Measurements from ENCODE around the gene RFX2.

Gene RFX2

DNA sequence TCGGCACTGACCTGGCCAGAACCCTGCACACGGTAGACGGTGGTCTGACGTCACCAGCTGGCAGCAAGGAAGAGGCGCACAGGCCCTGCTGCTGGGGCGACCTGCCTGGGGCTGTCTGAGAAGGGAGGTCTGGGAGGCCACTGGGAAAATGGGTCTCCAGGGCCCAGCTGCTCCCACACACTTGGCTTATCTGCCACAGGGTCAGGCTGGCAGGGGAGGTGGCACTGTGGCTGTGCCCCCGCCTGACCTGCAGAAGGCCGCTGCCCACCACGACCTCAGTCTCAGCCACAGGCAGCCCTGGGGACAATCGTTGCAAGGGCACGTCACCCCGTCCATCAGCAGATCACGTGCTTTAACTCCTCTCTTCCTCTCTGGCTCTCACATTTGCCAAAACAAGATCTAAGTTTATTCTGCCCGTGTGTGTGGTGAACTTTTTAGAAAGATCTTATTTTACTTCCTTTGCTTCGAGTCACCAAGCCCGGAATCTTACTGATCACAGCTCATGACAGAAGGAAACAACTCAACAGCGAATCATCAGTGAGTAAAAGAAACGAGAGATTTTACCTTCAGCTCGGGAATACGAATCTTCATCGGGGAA lies 87.1 kb downstream of the RFX2 start:
- H3K4me1 ChIP-seq (ENCODE audit: insufficient read depth, low read length), result no peaks in the 10 kb centered on the region
- no peak overlapping the region for H3K9ac ChIP-seq (ENCODE audit: low read depth, low read length)
- H3K36me3 ChIP-seq (ENCODE audit: insufficient read depth, low read depth, low read length), result no peaks in the 10 kb centered on the region
- no peak overlapping the region for H3K27ac ChIP-seq (ENCODE audit: low read length)
- no peaks in the 10 kb centered on the region for H3K9me3 ChIP-seq (ENCODE audit: insufficient read depth, low read depth, low read length)
- H3K4me3 ChIP-seq (ENCODE audit: low read length), result no peak overlapping the region
- peaks cover 10% of the 10 kb centered on the region; the same call in 1 of the 2 replicates for H3K27me3 ChIP-seq (ENCODE audit: insufficient read depth, low read length)

DNA sequence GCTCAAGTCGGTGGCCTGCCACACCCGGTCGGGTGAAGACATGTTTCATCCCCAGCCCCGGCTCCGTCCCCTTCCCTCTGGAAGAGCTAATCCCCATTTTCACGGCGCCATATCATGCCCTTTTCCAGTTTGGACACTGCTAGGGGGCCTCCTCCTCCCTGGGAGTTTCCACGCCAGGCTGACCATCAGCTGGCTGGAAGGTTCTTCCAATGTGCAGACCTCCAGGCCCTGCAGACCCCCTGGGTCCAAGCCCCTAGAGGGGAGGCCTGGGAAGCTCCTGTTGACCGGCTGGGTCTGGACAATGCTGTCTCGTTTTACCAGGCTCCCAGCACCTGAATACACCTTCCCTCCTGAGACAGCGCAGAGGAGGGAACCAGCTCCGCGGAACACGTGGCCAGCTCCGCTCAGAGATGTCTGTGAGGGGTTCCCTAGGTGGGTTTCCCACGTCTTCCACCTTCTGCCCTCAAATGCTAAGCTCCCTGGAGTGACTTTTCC lies 87.7 kb downstream of the RFX2 start:
- H3K4me3 ChIP-seq (ENCODE audit: low read length), result no peak overlapping the region
- peaks cover 10% of the 10 kb centered on the region; the same call in 1 of the 2 replicates for H3K27me3 ChIP-seq (ENCODE audit: insufficient read depth, low read length)
- no peaks in the 10 kb centered on the region for H3K4me1 ChIP-seq (ENCODE audit: insufficient read depth, low read length)
- H3K36me3 ChIP-seq (ENCODE audit: insufficient read depth, low read depth, low read length), result no peaks in the 10 kb centered on the region
- H3K27ac ChIP-seq (ENCODE audit: low read length), result no peak overlapping the region
- H3K9me3 ChIP-seq (ENCODE audit: insufficient read depth, low read depth, low read length), result no peaks in the 10 kb centered on the region
- H3K9ac ChIP-seq (ENCODE audit: low read depth, low read length), result no peak overlapping the region

DNA sequence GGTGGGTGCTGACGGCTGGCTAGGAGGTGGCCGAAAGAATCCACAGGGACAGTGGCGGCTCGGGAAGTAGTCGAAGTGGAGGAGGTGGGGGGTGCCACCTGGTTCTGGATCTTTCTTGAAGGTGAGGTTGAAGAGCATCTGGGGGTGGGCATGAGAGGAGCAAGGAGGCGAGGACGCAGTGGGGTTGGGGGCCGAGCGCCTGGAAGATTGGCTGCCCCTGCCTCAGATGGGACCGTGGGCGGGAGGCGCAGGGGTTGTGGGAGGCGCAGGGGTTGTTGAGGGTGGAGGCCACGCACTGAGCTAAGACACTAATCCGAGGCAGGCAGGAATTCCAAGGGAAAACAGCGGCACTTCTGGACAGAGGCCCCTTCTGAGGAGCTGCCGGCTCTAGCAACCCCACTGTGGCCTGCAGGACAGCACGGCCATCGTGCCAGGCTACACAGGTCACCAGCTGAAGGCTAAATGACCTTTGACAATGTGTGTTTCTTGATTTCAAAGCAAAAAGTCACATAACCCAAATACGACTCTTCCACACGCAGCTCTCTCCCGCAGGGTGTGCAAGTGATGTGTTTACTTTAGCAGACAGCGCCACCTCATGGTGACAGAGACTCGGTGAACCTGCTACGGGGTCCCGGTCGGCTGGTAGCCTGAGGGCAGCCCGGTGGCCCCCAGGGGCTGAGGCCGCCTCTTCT lies 88.3 kb downstream of the RFX2 start:
- Histone ChIP-seq H3K4me3 (ENCODE audit: low read length) (no peak overlapping the region), H3K36me3 (ENCODE audit: insufficient read depth, low read depth, low read length) (no peaks in the 10 kb centered on the region), H3K27me3 (ENCODE audit: insufficient read depth, low read length) (peaks cover 10% of the 10 kb centered on the region; the same call in 1 of the 2 replicates), H3K4me1 (ENCODE audit: insufficient read depth, low read length) (no peaks in the 10 kb centered on the region), H3K9ac (ENCODE audit: low read depth, low read length) (no peak overlapping the region), H3K9me3 (ENCODE audit: insufficient read depth, low read depth, low read length) (no peaks in the 10 kb centered on the region), H3K27ac (ENCODE audit: low read length) (no peak overlapping the region)

DNA sequence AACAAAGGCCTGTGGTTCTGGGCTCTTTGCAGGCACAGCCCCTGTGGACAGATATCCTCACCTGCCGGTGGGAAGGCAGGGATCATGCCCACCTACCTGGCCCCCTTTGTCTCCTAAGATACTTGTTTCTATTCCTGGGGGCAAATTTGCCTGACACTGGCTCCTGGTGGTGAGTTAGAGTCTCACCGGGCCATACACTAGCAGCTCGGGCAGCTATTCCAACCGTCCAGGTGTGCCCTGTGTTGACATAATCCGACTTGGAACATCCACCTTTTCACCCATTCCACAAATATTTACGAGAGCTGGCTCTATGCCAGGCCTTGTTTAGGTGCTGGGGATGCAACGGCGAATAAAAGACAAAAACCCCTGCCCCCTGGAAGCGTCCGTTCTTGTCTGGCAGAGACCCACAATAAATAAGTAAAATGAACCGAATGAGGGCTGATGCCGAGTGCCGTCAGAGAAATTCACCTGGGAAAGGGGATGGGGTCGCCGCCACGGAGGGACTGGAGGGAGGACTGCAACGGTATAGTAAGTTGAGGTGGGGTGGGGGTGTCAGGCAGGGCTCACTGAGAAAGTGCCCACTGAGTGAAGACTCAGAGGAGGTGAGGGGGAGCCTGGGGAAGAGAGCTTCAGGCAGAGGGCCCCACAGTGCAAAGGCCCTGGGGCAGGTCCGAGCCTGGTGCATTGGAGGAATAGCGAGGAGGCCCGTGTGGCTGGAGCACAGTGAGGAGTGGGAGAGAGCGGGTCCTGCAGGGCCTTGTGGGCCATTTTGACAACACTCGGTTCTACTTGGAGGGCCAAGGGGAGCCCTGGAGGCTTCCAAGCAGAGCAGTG lies 89.1 kb downstream of the RFX2 start:
- Histone ChIP-seq H3K9ac (ENCODE audit: low read depth, low read length) (no peak overlapping the region), H3K27me3 (ENCODE audit: insufficient read depth, low read length) (peaks cover 10% of the 10 kb centered on the region; the same call in 1 of the 2 replicates), H3K27ac (ENCODE audit: low read length) (no peak overlapping the region)

DNA sequence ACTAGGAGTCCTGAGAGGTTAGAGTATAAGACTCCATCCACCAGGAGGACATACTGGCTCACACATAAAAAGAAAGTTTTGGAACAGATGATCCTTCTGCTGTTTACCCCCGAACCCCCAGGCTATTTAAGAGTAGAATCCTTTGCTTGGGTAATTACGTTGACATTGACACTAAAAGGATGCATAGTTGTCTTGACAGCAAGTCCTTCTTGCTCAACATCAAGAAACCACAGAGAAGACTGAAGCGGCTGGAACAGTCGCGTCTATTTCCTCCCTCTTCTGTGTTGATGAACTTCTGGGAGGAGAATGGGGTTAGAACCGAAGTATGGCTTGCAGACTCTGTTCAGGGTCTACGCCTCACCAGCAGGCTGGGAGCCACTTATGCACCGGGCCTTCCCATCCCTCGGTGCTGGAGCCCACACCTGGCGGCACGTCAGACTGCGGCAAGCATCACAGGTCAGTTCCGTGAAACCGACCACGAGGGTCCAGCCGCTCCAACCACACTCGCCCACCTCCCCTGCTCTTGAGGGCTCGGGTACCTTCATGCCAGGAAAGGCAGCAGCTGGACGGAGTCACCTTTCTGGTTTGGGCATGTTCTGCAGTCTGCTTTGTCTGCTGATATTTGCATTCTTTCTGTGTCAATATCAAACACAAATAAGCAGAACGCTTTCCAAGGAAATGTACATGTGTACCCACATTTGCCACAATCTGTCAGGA lies 90.0 kb downstream of the RFX2 start:
- Histone ChIP-seq H3K9ac (ENCODE audit: low read depth, low read length) (no peak overlapping the region), H3K36me3 (ENCODE audit: insufficient read depth, low read depth, low read length) (no peaks in the 10 kb centered on the region), H3K27ac (ENCODE audit: low read length) (no peak overlapping the region), H3K4me1 (ENCODE audit: insufficient read depth, low read length) (no peaks in the 10 kb centered on the region), H3K9me3 (ENCODE audit: insufficient read depth, low read depth, low read length) (no peaks in the 10 kb centered on the region), H3K4me3 (ENCODE audit: low read length) (no peak overlapping the region), H3K27me3 (ENCODE audit: insufficient read depth, low read length) (peaks cover 10% of the 10 kb centered on the region; the same call in 1 of the 2 replicates)

More for the DNA sequence above, 89.1 kb downstream of the RFX2 start:
- Histone ChIP-seq H3K36me3 (ENCODE audit: insufficient read depth, low read depth, low read length) (no peaks in the 10 kb centered on the region), H3K4me3 (ENCODE audit: low read length) (no peak overlapping the region), H3K4me1 (ENCODE audit: insufficient read depth, low read length) (no peaks in the 10 kb centered on the region), H3K9me3 (ENCODE audit: insufficient read depth, low read depth, low read length) (no peaks in the 10 kb centered on the region)

DNA sequence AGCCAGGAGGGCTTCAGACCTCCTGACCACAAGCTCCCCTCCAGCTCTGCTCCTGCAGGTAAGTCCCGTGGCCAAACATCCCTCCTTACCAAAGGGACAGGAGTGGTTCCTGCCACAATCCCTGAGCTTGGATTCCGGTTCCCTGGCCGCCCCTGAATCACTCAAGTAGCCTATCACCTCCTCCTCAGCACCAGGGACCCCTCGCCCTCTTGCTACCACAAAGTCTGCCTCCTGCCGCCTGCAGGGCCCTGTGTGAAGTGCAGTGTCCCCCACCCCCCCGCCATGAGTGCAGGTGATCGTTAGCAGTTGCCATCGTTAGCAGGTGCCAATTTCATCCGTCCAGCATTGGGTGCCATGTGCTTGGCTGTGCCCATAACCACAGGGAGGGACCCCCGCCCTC lies 91.5 kb downstream of the RFX2 start:
- Histone ChIP-seq H3K4me3 (ENCODE audit: low read length) (no peak overlapping the region), H3K9me3 (ENCODE audit: insufficient read depth, low read depth, low read length) (no peaks in the 10 kb centered on the region), H3K27me3 (ENCODE audit: insufficient read depth, low read length) (peaks cover 10% of the 10 kb centered on the region; the same call in 1 of the 2 replicates), H3K9ac (ENCODE audit: low read depth, low read length) (no peak overlapping the region), H3K4me1 (ENCODE audit: insufficient read depth, low read length) (no peaks in the 10 kb centered on the region), H3K27ac (ENCODE audit: low read length) (no peak overlapping the region), H3K36me3 (ENCODE audit: insufficient read depth, low read depth, low read length) (no peaks in the 10 kb centered on the region)

DNA sequence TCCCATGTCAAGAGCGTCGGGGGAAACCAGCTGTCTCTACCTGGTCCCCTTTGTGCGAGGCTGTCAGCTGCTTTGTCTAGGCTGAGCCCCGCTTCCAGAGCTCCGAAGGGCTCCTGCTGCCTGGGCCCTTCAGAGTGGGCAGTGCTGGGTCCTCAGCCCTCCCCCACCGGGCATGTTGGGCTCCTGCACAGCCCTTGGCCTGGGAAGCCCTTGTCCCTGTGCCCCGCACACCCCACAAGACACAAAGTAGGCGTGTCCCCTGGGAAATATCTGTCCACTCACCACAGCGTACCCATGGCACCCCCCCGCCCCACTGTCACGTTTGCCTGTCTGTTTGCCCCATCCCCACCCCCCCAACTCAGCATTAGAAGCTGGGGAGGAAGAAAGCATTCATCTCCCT lies 92.7 kb downstream of the RFX2 start:
- Histone ChIP-seq H3K36me3 (ENCODE audit: insufficient read depth, low read depth, low read length) (no peaks in the 10 kb centered on the region), H3K27me3 (ENCODE audit: insufficient read depth, low read length) (peaks cover 6% of the 10 kb centered on the region; the same call in 1 of the 2 replicates), H3K4me1 (ENCODE audit: insufficient read depth, low read length) (no peaks in the 10 kb centered on the region), H3K4me3 (ENCODE audit: low read length) (no peak overlapping the region), H3K9me3 (ENCODE audit: insufficient read depth, low read depth, low read length) (no peaks in the 10 kb centered on the region), H3K27ac (ENCODE audit: low read length) (no peak overlapping the region), H3K9ac (ENCODE audit: low read depth, low read length) (no peak overlapping the region)

DNA sequence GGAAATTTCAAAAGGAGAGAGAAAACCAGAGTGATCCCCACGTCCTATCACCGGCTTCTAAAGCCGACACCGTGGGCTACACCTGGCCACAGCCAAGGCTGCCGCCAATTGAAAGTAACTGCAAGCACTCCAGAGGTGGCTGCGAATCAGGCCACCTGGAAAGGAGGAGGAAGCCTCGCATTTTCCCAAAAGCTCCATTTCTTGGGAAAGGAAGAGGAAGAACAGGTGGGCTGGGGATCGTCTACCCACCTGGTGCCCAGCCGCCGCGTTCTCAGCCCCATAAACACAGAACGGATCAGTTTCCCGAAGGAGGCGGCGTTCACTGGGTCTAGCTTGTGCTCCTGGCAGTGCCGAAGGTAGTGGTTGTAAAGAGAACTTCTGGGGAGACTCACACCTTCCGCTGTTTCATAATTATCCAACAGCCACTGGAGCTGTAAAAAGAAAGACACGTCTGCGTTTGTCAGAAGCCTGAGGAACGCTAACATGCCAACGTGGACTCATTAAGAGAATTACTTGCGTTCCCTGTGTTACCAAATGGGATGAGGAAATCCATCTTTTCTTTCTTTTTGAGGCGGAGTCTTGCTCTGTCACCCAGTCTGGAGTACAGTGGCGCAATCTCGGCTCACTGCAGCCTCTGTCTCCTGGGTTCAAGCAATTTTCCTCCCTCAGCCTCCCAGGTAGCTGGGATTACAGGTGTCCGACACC lies 94.3 kb downstream of the RFX2 start:
- no peaks in the 10 kb centered on the region; the same call in 1 of the 2 replicates for H3K27me3 ChIP-seq (ENCODE audit: insufficient read depth, low read length)

DNA sequence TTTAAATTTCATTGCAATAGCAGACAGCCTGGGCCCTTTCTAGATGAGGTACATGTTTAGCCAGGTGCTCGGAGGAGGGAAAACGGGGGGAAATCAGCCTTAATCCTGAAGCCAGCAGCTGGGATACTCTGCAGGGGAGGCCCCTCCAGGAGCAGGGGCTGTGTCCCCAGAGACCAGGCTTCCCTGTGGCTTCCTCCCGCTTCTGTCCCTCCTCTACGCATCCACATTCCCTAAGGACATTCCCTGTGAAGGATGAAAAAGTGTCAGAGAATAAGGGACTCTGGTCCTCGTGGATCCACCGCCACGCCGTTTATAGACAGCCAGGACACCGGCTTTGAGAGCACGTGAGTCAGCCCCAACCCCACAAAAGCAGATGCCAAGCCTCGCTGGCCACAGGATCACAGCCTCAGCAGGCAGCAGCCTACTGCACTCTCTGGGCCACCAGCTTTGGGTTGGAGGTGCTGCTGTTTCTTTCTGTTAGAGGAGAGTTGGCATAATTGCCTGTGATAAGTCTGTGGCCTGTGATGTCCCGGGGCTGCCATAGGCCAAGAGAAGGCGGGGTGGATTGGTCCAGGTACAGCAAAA lies 95.7 kb downstream of the RFX2 start:
- no peak overlapping the region for H3K9ac ChIP-seq (ENCODE audit: low read depth, low read length)

More for the DNA sequence above, 94.3 kb downstream of the RFX2 start:
- Histone ChIP-seq H3K9ac (ENCODE audit: low read depth, low read length) (no peak overlapping the region), H3K36me3 (ENCODE audit: insufficient read depth, low read depth, low read length) (no peaks in the 10 kb centered on the region), H3K4me3 (ENCODE audit: low read length) (no peak overlapping the region), H3K4me1 (ENCODE audit: insufficient read depth, low read length) (no peaks in the 10 kb centered on the region), H3K9me3 (ENCODE audit: insufficient read depth, low read depth, low read length) (no peaks in the 10 kb centered on the region), H3K27ac (ENCODE audit: low read length) (no peak overlapping the region)

DNA sequence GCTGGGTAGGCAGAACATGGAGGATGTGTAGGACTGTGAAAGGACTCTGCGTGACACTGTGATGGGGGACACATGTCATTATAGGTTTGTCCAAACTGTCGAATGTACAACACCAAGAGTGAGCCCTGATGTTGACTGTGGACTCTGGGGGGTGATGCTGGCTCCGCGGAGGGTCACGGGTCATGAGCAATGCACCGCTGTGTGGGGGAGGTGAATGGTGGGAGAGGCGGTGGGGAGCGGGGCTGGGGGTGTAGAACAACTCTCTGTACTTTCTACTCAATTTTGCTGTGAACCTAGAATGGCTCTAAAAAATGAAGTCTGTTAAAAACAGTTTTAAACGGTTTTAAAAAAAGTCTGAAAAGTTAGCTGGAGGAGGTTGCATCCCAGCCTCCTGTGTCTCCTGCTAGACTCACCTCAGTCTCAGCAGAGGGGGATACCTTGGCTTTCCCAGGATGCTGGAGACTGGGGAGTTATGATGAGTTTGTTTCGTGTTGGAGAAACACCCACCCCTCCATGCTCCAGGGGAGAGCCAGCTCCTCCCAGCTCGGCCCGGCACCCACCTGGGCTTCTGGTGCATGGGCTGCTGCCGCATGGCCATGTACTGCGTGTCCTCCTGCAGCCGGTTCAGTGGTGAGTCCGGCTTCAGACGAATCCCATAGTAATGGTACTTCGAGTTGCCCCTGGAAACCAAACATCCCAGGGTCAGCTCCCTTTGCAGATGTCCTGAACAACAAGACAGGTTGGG lies 97.7 kb downstream of the RFX2 start:
- H3K36me3 ChIP-seq (ENCODE audit: insufficient read depth, low read depth, low read length), result no peaks in the 10 kb centered on the region
- no peak overlapping the region for H3K27ac ChIP-seq (ENCODE audit: low read length)
- H3K4me3 ChIP-seq (ENCODE audit: low read length), result no peak overlapping the region
- H3K9ac ChIP-seq (ENCODE audit: low read depth, low read length), result no peak overlapping the region
- H3K27me3 ChIP-seq (ENCODE audit: insufficient read depth, low read length), result no peaks in the 10 kb centered on the region; the same call in 1 of the 2 replicates
- H3K4me1 ChIP-seq (ENCODE audit: insufficient read depth, low read length), result no peaks in the 10 kb centered on the region
- no peaks in the 10 kb centered on the region for H3K9me3 ChIP-seq (ENCODE audit: insufficient read depth, low read depth, low read length)

More for the DNA sequence above, 95.7 kb downstream of the RFX2 start:
- Histone ChIP-seq H3K9me3 (ENCODE audit: insufficient read depth, low read depth, low read length) (no peaks in the 10 kb centered on the region), H3K27me3 (ENCODE audit: insufficient read depth, low read length) (no peaks in the 10 kb centered on the region; the same call in 1 of the 2 replicates), H3K4me1 (ENCODE audit: insufficient read depth, low read length) (no peaks in the 10 kb centered on the region), H3K27ac (ENCODE audit: low read length) (no peak overlapping the region), H3K4me3 (ENCODE audit: low read length) (no peak overlapping the region), H3K36me3 (ENCODE audit: insufficient read depth, low read depth, low read length) (no peaks in the 10 kb centered on the region)

Data from iPS-20b (cell line).